Neural cell (in vitro differentiated cells): ENCODE measurements around the gene RYR1.

Experiments
- EZH2 ChIP-seq: fragments of 200-600, 300-800 bp; shearing (Covaris generic), sonication (generic); IDR thresholded peaks from 2 replicates; pipeline ENCODE4 v1.6.1; 2014; ENCODE audit warnings: antibody characterized with exemption, low read length, borderline replicate concordance, mild to moderate bottlenecking; ENCODE audit not compliant: insufficient read depth, poor library complexity, severe bottlenecking
- MXI1 ChIP-seq: fragments of 450-650 bp; conservative IDR thresholded peaks from 2 replicates; pipeline ENCODE4 v1.6.1; 2014; ENCODE audit warnings: antibody characterized with exemption, mild to moderate bottlenecking; ENCODE audit not compliant: poor library complexity, severe bottlenecking
- POLR2AphosphoS5 ChIP-seq: IDR thresholded peaks from 2 replicates; pipeline ENCODE4 v1.6.1; 2012
- REST ChIP-seq: IDR thresholded peaks from 2 replicates; pipeline ENCODE4 v1.6.1; 2012; ENCODE audit warnings: borderline replicate concordance
- SMC3 ChIP-seq: fragments of 450-650 bp; conservative IDR thresholded peaks from 2 replicates; pipeline ENCODE4 v1.6.1; 2014; ENCODE audit warnings: antibody characterized with exemption, mild to moderate bottlenecking, moderate library complexity; ENCODE audit not compliant: poor library complexity
- TAF1 ChIP-seq: IDR thresholded peaks from 2 replicates; pipeline ENCODE4 v1.6.1; 2012; ENCODE audit warnings: low read depth
- TF ChIP-seq, protein P1 (sequence below): fragments of 450-650 bp; IDR thresholded peaks from 2 replicates; pipeline ENCODE4 v1.5.1; 2014; ENCODE audit warnings: antibody characterized with exemption, mild to moderate bottlenecking, moderate library complexity; ENCODE audit not compliant: poor library complexity, severe bottlenecking

- TF ChIP-seq POLR2AphosphoS5 (no peak), EZH2 (no peak), MXI1 (no peak), REST (no peak), SMC3 (no peak), TAF1 (no peak)
- TF ChIP-seq, protein P1, sequence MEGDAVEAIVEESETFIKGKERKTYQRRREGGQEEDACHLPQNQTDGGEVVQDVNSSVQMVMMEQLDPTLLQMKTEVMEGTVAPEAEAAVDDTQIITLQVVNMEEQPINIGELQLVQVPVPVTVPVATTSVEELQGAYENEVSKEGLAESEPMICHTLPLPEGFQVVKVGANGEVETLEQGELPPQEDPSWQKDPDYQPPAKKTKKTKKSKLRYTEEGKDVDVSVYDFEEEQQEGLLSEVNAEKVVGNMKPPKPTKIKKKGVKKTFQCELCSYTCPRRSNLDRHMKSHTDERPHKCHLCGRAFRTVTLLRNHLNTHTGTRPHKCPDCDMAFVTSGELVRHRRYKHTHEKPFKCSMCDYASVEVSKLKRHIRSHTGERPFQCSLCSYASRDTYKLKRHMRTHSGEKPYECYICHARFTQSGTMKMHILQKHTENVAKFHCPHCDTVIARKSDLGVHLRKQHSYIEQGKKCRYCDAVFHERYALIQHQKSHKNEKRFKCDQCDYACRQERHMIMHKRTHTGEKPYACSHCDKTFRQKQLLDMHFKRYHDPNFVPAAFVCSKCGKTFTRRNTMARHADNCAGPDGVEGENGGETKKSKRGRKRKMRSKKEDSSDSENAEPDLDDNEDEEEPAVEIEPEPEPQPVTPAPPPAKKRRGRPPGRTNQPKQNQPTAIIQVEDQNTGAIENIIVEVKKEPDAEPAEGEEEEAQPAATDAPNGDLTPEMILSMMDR: no peak
These were observed 116.5 kb downstream of the RYR1 start for GRCh38 chr19:38549942-38550341.
